OCI-M2 (cell line): ENCODE measurements around the gene CTNNBIP1.

ENCODE experiments used
- DNase-seq: peaks from one replicate; lab custom pipeline; 2025; ENCODE audit not compliant: unreplicated experiment; lab: John Stamatoyannopoulos, UW

Gene CTNNBIP1

GRCh38 chr1:9881838-9882249, 28.2 kb downstream of the CTNNBIP1 start:
- no peak for DNase-seq

GRCh38 chr1:9878404-9878803, 31.7 kb downstream of the CTNNBIP1 start:
- DNase-seq: no peak

- no peak for DNase-seq
Observed at GRCh38 chr1:9877962-9878361, 32.1 kb downstream of the CTNNBIP1 start.

- DNase-seq: no peak
Observed at GRCh38 chr1:9875636-9876000, 34.5 kb downstream of the CTNNBIP1 start.

GRCh38 chr1:9874959-9875635, 35.0 kb downstream of the CTNNBIP1 start:
- peak; percentile 16 for DNase-seq

- DNase-seq: no peak
Observed at GRCh38 chr1:9874412-9874811, 35.7 kb downstream of the CTNNBIP1 start.

- no peak for DNase-seq
Observed at GRCh38 chr1:9873992-9874391, 36.1 kb downstream of the CTNNBIP1 start.

GRCh38 chr1:9873385-9873784, 36.7 kb downstream of the CTNNBIP1 start:
- DNase-seq: no peak

- no peak for DNase-seq
Observed at GRCh38 chr1:9872430-9873165, 37.5 kb downstream of the CTNNBIP1 start.

GRCh38 chr1:9871707-9872425, 38.2 kb downstream of the CTNNBIP1 start:
- DNase-seq: no peak

GRCh38 chr1:9871021-9871420, 39.0 kb downstream of the CTNNBIP1 start:
- DNase-seq: no peak

GRCh38 chr1:9870572-9870971, 39.5 kb downstream of the CTNNBIP1 start:
- no peak for DNase-seq

- no peak for DNase-seq
Observed at GRCh38 chr1:9869831-9870251, 40.2 kb downstream of the CTNNBIP1 start.

GRCh38 chr1:9868244-9868590, 41.9 kb downstream of the CTNNBIP1 start:
- DNase-seq: no peak

GRCh38 chr1:9867408-9868243, 42.4 kb downstream of the CTNNBIP1 start:
- peak; percentile 56 for DNase-seq

GRCh38 chr1:9866836-9867235, 43.2 kb downstream of the CTNNBIP1 start:
- DNase-seq: no peak

- DNase-seq: no peak
Observed at GRCh38 chr1:9865724-9866123, 44.3 kb downstream of the CTNNBIP1 start.

GRCh38 chr1:9863371-9863770, 46.7 kb downstream of the CTNNBIP1 start:
- DNase-seq: no peak

GRCh38 chr1:9861360-9861759, 48.7 kb downstream of the CTNNBIP1 start:
- no peak for DNase-seq

GRCh38 chr1:9860887-9861286, 49.2 kb downstream of the CTNNBIP1 start:
- DNase-seq: no peak
